ENCODE data around the gene NDC1. TPM values are rescaled to one million over a fixed set of nuclear protein-coding genes. Genes with fewer than 3 reads are reported as not detected.

NDC1 gene
- total RNA-seq, 1 donor from 2014 or later: 8.6 TPM

DNA sequence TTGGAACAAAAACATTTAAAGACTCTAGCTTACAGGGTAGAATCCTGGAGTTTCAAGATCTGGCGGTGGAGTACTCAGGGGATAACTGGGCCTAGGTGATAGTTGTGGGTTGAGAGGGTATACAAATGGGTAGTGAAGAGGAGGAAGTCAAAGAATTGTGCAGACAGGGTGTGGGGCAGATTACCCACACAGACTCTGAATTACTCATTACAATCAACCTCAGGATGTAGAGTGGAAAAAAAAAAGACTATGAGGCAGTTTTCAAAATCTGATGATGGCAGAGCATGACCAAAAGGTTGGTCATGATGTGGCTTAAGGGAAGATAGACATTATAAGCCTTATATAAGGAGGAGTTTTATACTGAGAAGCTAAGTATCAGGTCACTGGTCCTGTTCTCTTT, 55.0 kb downstream of the NDC1 start:
- no peak for DNase-seq (ENCODE audit: low spot score)
- Mint-ChIP-seq H3K4me3 (ENCODE audit: unreplicated experiment) (no peak overlapping the region), H3K27me3 (ENCODE audit: low read depth) (no peaks in the 10 kb centered on the region), H3K4me1 (ENCODE audit: low read depth) (peaks cover 16% of the 10 kb centered on the region), H3K27ac (ENCODE audit: unreplicated experiment) (no peak overlapping the region), H3K9me3 (ENCODE audit: low read depth) (no peaks in the 10 kb centered on the region), H3K36me3 (ENCODE audit: low read depth) (peaks cover 4% of the 10 kb centered on the region)
- TF ChIP-seq, protein P1, sequence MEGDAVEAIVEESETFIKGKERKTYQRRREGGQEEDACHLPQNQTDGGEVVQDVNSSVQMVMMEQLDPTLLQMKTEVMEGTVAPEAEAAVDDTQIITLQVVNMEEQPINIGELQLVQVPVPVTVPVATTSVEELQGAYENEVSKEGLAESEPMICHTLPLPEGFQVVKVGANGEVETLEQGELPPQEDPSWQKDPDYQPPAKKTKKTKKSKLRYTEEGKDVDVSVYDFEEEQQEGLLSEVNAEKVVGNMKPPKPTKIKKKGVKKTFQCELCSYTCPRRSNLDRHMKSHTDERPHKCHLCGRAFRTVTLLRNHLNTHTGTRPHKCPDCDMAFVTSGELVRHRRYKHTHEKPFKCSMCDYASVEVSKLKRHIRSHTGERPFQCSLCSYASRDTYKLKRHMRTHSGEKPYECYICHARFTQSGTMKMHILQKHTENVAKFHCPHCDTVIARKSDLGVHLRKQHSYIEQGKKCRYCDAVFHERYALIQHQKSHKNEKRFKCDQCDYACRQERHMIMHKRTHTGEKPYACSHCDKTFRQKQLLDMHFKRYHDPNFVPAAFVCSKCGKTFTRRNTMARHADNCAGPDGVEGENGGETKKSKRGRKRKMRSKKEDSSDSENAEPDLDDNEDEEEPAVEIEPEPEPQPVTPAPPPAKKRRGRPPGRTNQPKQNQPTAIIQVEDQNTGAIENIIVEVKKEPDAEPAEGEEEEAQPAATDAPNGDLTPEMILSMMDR (IDR thresholded peaks at IDR 0.05): no peak

DNA sequence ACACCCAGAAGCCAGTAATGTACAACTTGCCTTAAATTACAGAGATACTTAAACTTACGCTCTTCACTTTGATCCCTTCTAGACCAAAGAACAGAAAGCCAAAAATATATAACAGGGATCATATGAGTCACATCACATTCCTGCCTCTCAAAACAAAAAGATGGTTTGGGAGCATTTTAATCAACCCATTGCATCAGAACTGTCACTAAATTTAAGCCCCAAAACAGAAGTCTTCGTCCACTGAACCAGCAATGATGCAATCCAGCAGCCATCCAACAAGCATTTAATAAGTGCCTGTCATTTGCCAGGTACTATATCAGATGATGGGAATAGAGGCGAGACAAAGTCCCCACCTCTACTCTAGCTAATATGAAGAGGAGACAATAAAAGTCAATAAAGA, 56.4 kb downstream of the NDC1 start:
- Mint-ChIP-seq H3K4me3 (ENCODE audit: unreplicated experiment) (no peak overlapping the region), H3K9me3 (ENCODE audit: low read depth) (peaks cover 8% of the 10 kb centered on the region), H3K4me1 (ENCODE audit: low read depth) (peaks cover 16% of the 10 kb centered on the region), H3K27ac (ENCODE audit: unreplicated experiment) (peak overlapping the region; percentile 90), H3K36me3 (ENCODE audit: low read depth) (peaks cover 11% of the 10 kb centered on the region), H3K27me3 (ENCODE audit: low read depth) (no peaks in the 10 kb centered on the region)
- TF ChIP-seq, protein P1 (IDR thresholded peaks at IDR 0.05): no peak
- DNase-seq (ENCODE audit: low spot score): no peak

DNA sequence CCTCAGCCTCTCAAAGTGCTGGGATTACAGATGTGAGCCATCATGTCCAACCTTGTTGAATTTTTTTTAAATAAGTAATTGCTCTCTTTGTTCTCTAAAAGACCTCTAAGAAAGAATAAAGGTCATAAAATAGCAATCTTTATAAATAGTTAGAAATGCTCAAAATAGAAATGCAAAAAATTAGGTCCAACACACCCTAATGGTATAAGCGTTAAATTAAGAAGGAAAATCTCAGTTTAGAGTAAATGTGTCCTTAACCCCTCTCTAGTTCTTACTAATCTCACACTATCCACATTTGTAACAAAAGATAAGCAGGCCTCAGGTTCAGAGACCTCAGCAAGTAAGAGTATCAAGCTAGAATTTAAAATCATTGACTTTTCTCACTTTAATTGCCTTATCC, 60.8 kb downstream of the NDC1 start:
- TF ChIP-seq, protein P1 (IDR thresholded peaks at IDR 0.05): no peak
- Mint-ChIP-seq H3K9me3 (ENCODE audit: low read depth) (peaks cover 8% of the 10 kb centered on the region), H3K36me3 (ENCODE audit: low read depth) (peaks cover 8% of the 10 kb centered on the region), H3K4me3 (ENCODE audit: unreplicated experiment) (no peak overlapping the region), H3K27ac (ENCODE audit: unreplicated experiment) (no peak overlapping the region), H3K4me1 (ENCODE audit: low read depth) (peaks cover 22% of the 10 kb centered on the region), H3K27me3 (ENCODE audit: low read depth) (no peaks in the 10 kb centered on the region)
- no peak for DNase-seq (ENCODE audit: low spot score)

DNA sequence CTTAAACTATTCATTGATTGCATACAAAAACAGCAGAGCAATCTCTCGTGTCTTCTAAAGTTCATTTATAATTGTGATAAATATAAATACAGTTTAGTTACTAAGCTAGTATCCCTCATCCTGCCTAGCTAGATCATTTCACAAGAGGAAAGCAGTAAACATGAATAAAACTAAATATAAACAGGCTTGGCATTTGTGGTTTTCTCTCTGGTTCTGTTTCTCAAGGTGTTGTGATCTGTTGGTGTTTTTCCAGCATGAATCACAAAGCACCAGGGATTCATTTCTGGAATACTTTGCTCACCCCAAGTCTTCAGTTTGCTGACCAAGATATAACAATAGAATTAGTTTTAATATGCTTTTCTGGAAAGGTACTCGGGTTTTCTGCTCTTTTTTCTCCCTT, 66.4 kb downstream of the NDC1 start:
- no peak overlapping the region for H3K4me3 Mint-ChIP-seq (ENCODE audit: unreplicated experiment)

DNA sequence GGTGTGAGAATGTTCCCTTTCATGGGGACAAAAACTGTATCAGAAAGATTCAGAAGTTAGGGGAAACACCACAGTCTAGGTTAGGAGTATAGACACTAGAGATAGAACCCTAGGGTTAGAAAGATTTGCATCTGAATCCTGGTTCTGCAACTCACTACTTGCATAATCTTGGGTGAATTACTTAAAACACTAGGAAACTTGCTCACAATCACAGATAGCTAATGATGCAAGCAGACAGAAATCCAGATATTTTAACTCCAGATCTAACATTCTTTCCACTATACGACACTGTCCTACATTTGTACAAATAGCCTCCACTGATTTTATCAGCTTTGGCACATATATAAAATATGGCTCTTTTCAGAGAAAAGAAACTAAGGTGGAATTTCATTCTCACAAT, 68.3 kb downstream of the NDC1 start:
- Mint-ChIP-seq H3K27ac (ENCODE audit: unreplicated experiment) (peak overlapping the region; percentile 81), H3K27me3 (ENCODE audit: low read depth) (no peaks in the 10 kb centered on the region), H3K4me1 (ENCODE audit: low read depth) (peaks cover 59% of the 10 kb centered on the region), H3K9me3 (ENCODE audit: low read depth) (no peaks in the 10 kb centered on the region), H3K36me3 (ENCODE audit: low read depth) (peaks cover 5% of the 10 kb centered on the region), H3K4me3 (ENCODE audit: unreplicated experiment) (no peak overlapping the region)
- DNase-seq (ENCODE audit: low spot score): no peak
- TF ChIP-seq, protein P1 (IDR thresholded peaks at IDR 0.05): no peak

More for the DNA sequence above, 66.4 kb downstream of the NDC1 start:
- H3K4me1 Mint-ChIP-seq (ENCODE audit: low read depth): peaks cover 43% of the 10 kb centered on the region
- H3K9me3 Mint-ChIP-seq (ENCODE audit: low read depth): peaks cover under 1% of the 10 kb centered on the region
- DNase-seq (ENCODE audit: low spot score): no peak
- H3K27me3 Mint-ChIP-seq (ENCODE audit: low read depth): no peaks in the 10 kb centered on the region
- H3K36me3 Mint-ChIP-seq (ENCODE audit: low read depth): peaks cover 5% of the 10 kb centered on the region
- H3K27ac Mint-ChIP-seq (ENCODE audit: unreplicated experiment): no peak overlapping the region
- TF ChIP-seq, protein P1 (IDR thresholded peaks at IDR 0.05): no peak
